Osteoblast (primary cell): ENCODE results near the gene MRPL4. TPM values are rescaled to one million over a fixed set of nuclear protein-coding genes. Genes with fewer than 3 reads are reported as not detected.
"Not testable (repeated sequence)": the region's sequence is repeated elsewhere in the genome, so short reads cannot be mapped to it uniquely, and the experiment has no call there.

Experiments
- DNase-seq: peaks from one replicate; pipeline ENCODE4 v3.0.0; 2011; ENCODE audit warnings: low spot score, mixed read lengths; ENCODE audit not compliant: insufficient read length; ENCODE audit errors: missing footprints
- H2AFZ ChIP-seq: 2 replicates; pipeline ENCODE4 v1.6.0; 2011; ENCODE audit warnings: mild to moderate bottlenecking, low read length
- H3K27ac ChIP-seq: 2 replicates; pipeline ENCODE4 v1.5.1; 2011; ENCODE audit warnings: mild to moderate bottlenecking, low read depth, low read length, moderate library complexity
- H3K27me3 ChIP-seq: 2 replicates; pipeline ENCODE4 v1.6.0; 2012; ENCODE audit warnings: mild to moderate bottlenecking, control low read depth, inconsistent platforms, low read length, moderate library complexity; ENCODE audit not compliant: insufficient read depth
- H3K36me3 ChIP-seq: 2 replicates; pipeline ENCODE4 v1.5.1; 2011; ENCODE audit warnings: mild to moderate bottlenecking, low read length, control low read depth, moderate library complexity; ENCODE audit not compliant: insufficient read depth
- H3K4me1 ChIP-seq: 2 replicates; pipeline ENCODE4 v1.5.1; 2011; ENCODE audit warnings: mild to moderate bottlenecking, low read length, control low read depth, moderate library complexity; ENCODE audit not compliant: insufficient read depth
- H3K4me2 ChIP-seq: 2 replicates; pipeline ENCODE4 v1.6.0; 2011; ENCODE audit warnings: mild to moderate bottlenecking, low read length; ENCODE audit not compliant: insufficient read depth
- H3K4me3 ChIP-seq: fragments of 200-600 bp; sonication (generic); 3 replicates; pipeline ENCODE4 v1.5.1; 2012; ENCODE audit warnings: mild to moderate bottlenecking, low read length, inconsistent platforms; ENCODE audit not compliant: insufficient read depth
- H3K79me2 ChIP-seq: 2 replicates; pipeline ENCODE4 v1.6.0; 2012; ENCODE audit warnings: mild to moderate bottlenecking, low read length, control low read depth, inconsistent platforms; ENCODE audit not compliant: insufficient read depth
- H3K9me3 ChIP-seq: 2 replicates; pipeline ENCODE4 v1.5.1; 2011; ENCODE audit warnings: low read depth, low read length, control low read depth
- H4K20me1 ChIP-seq: 2 replicates; pipeline ENCODE4 v1.6.0; 2012; ENCODE audit warnings: mild to moderate bottlenecking, low read length, control low read depth; ENCODE audit not compliant: insufficient read depth
- total RNA-seq: library from RNA; depleted of rRNA; stranded (reverse); fragments of >200 nt; gene quantifications from 2 replicates; pipeline ENCODE4 v1.2.3, GENCODE V29; 2012
- TF ChIP-seq, protein P1 (sequence below): IDR thresholded peaks from 2 replicates; pipeline ENCODE4 v1.5.1; 2011; ENCODE audit warnings: mild to moderate bottlenecking, low read depth, low read length, moderate library complexity; ENCODE audit errors: extremely low read depth

The MRPL4 gene
- total RNA-seq, 1 donor, result 37.3 TPM

DNA sequence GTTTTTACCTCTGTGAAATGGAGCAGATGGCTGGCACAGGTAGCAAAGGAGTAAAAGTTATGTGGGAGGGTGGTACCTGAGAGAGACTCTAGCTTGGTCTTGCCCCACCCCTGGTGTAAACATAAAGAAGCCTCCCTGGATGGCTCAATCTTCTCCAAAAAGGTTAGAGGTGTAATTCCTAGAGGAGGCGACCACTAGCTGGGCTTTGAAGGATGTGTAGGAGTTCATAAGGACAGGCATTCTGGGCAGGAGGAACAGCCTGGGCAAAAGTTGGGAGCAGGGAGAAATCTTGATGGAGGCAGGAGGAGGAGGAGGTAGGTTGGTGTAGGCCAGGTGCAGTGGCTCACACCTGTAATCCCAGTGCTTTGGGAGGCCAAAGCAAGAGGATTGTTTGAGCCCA is 26.9 kb downstream of the MRPL4 start:
- no peaks in the 10 kb centered on the region for H3K27me3 ChIP-seq
- no peaks in the 10 kb centered on the region for H3K4me1 ChIP-seq
- H3K27ac ChIP-seq, result no peak overlapping the region
- no peak overlapping the region for H2AFZ ChIP-seq
- H4K20me1 ChIP-seq, result no peaks in the 10 kb centered on the region
- DNase-seq, result no peak
- no peak overlapping the region for H3K4me2 ChIP-seq
- no peaks in the 10 kb centered on the region for H3K9me3 ChIP-seq
- no peaks in the 10 kb centered on the region for H3K79me2 ChIP-seq
- H3K36me3 ChIP-seq, result no peaks in the 10 kb centered on the region
- no peak overlapping the region for H3K4me3 ChIP-seq
- TF ChIP-seq, protein P1, sequence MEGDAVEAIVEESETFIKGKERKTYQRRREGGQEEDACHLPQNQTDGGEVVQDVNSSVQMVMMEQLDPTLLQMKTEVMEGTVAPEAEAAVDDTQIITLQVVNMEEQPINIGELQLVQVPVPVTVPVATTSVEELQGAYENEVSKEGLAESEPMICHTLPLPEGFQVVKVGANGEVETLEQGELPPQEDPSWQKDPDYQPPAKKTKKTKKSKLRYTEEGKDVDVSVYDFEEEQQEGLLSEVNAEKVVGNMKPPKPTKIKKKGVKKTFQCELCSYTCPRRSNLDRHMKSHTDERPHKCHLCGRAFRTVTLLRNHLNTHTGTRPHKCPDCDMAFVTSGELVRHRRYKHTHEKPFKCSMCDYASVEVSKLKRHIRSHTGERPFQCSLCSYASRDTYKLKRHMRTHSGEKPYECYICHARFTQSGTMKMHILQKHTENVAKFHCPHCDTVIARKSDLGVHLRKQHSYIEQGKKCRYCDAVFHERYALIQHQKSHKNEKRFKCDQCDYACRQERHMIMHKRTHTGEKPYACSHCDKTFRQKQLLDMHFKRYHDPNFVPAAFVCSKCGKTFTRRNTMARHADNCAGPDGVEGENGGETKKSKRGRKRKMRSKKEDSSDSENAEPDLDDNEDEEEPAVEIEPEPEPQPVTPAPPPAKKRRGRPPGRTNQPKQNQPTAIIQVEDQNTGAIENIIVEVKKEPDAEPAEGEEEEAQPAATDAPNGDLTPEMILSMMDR, result no peak

DNA sequence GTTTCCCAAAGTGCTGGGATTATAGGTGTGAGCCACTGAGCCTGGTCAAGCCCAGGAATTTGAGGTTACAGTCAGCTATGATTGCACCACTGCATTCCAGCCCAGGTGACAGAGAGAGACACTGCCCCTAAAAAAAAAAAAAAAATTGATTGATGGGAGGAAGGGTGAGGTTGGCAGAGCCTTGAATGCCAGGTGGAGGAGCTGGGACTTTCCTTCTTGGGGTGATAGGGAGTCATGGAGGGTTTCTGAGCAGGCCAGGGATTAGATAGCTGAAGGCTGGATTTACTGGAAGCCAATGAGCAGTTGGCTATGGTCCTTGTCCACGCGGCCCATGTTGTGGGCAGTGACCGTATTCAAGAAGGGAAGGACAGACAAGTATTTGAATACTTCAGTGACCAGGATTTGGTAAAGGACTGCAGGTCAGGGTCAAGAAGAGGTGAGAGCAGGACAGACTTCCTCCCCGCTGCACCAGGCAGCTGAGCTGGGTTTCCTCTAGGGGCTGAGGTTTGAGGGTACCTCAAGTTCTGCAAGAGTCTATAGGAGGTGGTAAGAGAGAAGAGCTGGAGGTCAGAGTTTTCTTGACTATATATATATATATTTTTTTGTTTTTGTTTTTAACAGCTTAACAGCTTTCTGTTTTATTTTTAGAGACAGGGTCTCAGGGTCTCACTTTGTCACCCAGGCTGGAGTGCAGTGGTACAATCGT is 27.9 kb downstream of the MRPL4 start:
- H3K27me3 ChIP-seq, result no peaks in the 10 kb centered on the region
- H3K4me3 ChIP-seq, result no peak overlapping the region
- DNase-seq, result peak; percentile 30
- H3K27ac ChIP-seq, result no peak overlapping the region
- H3K9me3 ChIP-seq, result no peaks in the 10 kb centered on the region
- no peak overlapping the region for H2AFZ ChIP-seq
- TF ChIP-seq, protein P1, result no peak
- no peak overlapping the region for H3K4me2 ChIP-seq
- H3K79me2 ChIP-seq, result no peaks in the 10 kb centered on the region
- no peaks in the 10 kb centered on the region for H3K36me3 ChIP-seq
- H4K20me1 ChIP-seq, result no peaks in the 10 kb centered on the region
- H3K4me1 ChIP-seq, result no peaks in the 10 kb centered on the region

DNA sequence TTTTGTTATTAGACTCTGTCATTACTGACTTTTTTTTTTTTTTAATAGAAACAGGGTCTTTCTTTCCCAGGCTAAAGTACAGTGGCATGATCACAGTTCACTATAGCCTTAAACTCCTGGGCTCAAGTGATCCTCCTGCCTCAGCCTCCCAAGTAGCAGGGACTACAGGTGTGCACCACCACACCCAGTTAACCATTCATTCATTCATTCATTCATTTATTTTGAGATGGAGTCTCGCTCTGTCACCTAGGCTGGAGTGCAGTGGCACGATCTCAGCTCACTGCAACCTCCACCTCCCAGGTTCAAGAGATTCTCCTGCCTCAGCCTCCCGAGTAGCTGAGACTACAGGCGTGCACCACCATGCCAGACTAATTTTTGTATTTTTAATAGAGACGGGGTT is 30.0 kb downstream of the MRPL4 start:
- not testable (repeated sequence) for H3K36me3 ChIP-seq, H3K4me1 ChIP-seq, H3K79me2 ChIP-seq, H3K27ac ChIP-seq, DNase-seq, H3K4me3 ChIP-seq, H3K9me3 ChIP-seq, H3K4me2 ChIP-seq, H2AFZ ChIP-seq, H4K20me1 ChIP-seq, H3K27me3 ChIP-seq

DNA sequence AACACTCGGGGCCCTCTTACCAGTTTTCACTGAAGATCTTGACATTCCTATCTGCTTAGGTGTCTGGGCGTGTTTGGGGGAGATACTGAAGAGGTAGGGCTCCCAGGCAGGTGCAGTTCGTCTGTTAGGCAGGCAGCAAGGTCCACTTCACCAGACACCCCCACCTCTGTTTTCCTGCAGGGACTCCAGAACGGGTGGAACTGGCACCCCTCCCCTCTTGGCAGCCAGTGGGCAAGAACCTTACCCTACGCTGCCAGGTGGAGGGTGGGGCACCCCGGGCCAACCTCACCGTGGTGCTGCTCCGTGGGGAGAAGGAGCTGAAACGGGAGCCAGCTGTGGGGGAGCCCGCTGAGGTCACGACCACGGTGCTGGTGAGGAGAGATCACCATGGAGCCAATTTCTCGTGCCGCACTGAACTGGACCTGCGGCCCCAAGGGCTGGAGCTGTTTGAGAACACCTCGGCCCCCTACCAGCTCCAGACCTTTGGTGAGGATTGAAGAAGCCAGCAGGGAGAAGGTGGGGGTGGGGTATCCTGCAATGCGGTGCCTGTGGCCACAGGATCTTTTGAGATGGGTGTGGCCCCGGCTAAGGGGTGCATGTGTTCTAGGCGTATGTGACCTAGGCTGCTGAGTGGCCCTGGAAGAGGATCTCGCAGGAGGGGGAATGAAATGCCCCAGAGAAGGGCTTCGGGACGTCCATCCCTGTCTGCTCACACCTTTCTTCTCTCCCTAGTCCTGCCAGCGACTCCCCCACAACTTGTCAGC is 31.5 kb downstream of the MRPL4 start:
- Histone ChIP-seq H3K4me2 (no peak overlapping the region), H3K4me3 (no peak overlapping the region), H3K27ac (no peak overlapping the region), H3K4me1 (no peaks in the 10 kb centered on the region), H3K9me3 (no peaks in the 10 kb centered on the region), H4K20me1 (no peaks in the 10 kb centered on the region), H3K27me3 (peaks cover 12% of the 10 kb centered on the region), H3K79me2 (no peaks in the 10 kb centered on the region), H2AFZ (no peak overlapping the region), H3K36me3 (no peaks in the 10 kb centered on the region)
- DNase-seq, result peak; percentile 54
- TF ChIP-seq, protein P1, result no peak
